Neural progenitor cell (in vitro differentiated cells): ENCODE data around the gene RSBN1L. TPM values are rescaled to one million over a fixed set of nuclear protein-coding genes. Genes with fewer than 3 reads are reported as not detected.

Experiments
- DNase-seq: peaks from one replicate; pipeline ENCODE4 v3.0.0-alpha.2; 2016; ENCODE audit warnings: low spot score
- H2AFZ ChIP-seq: fragments of 200-600 bp; sonication (generic); replicated peaks from 2 replicates; pipeline ENCODE4 v1.6.1; 2016; ENCODE audit warnings: antibody characterized with exemption
- H3F3A ChIP-seq: fragments of 200-600 bp; sonication (generic); 2 replicates; pipeline ENCODE4 v1.6.1; 2016; ENCODE audit warnings: antibody characterized with exemption, low read depth
- H3K27ac ChIP-seq: fragments of 200-600 bp; sonication (generic); 2 replicates; pipeline ENCODE4 v1.5.1; 2016; ENCODE audit warnings: mild to moderate bottlenecking
- H3K27me3 ChIP-seq: fragments of 200-600 bp; sonication (generic); 2 replicates; pipeline ENCODE4 v1.6.1; 2016; ENCODE audit warnings: mild to moderate bottlenecking, moderate library complexity
- H3K36me3 ChIP-seq: fragments of 200-600 bp; sonication (generic); 2 replicates; pipeline ENCODE4 v1.5.1; 2016
- H3K4me1 ChIP-seq: fragments of 200-600 bp; sonication (generic); 2 replicates; pipeline ENCODE4 v1.6.1; 2016; ENCODE audit warnings: mixed run types
- H3K4me2 ChIP-seq: fragments of 200-600 bp; sonication (generic); 2 replicates; pipeline ENCODE4 v1.6.1; 2016
- H3K4me3 ChIP-seq: fragments of 200-600 bp; sonication (generic); 2 replicates; pipeline ENCODE4 v1.5.1; 2016
- H3K79me2 ChIP-seq: fragments of 200-600 bp; sonication (generic); 2 replicates; pipeline ENCODE4 v1.6.1; 2016; ENCODE audit warnings: low read depth
- H3K9ac ChIP-seq: fragments of 200-600 bp; sonication (generic); 2 replicates; pipeline ENCODE4 v1.6.1; 2016
- H3K9me3 ChIP-seq: fragments of 200-600 bp; sonication (generic); 2 replicates; pipeline ENCODE4 v1.5.1; 2016; ENCODE audit warnings: low read depth
- H4K20me1 ChIP-seq: fragments of 200-600 bp; sonication (generic); 2 replicates; pipeline ENCODE4 v1.6.1; 2016; ENCODE audit warnings: low read depth
- H3K27ac Mint-ChIP-seq: 3 replicates; pipeline ENCODE4 v1.8.0; 2021; ENCODE audit warnings: mixed read lengths
- H3K27me3 Mint-ChIP-seq: 2 replicates; pipeline ENCODE4 v1.8.0; 2022; ENCODE audit warnings: low read depth, mild to moderate bottlenecking, inconsistent platforms, moderate library complexity, mixed read lengths; ENCODE audit not compliant: insufficient read depth
- H3K36me3 Mint-ChIP-seq: 3 replicates; pipeline ENCODE4 v1.8.0; 2021; ENCODE audit warnings: mixed read lengths
- H3K4me1 Mint-ChIP-seq: 3 replicates; pipeline ENCODE4 v1.8.0; 2021; ENCODE audit warnings: mixed read lengths
- H3K4me3 Mint-ChIP-seq: 3 replicates; pipeline ENCODE4 v1.8.0; 2021; ENCODE audit warnings: mild to moderate bottlenecking, moderate library complexity, mixed read lengths
- H3K9me3 Mint-ChIP-seq: 3 replicates; pipeline ENCODE4 v1.8.0; 2020; ENCODE audit warnings: mixed read lengths
- EZH2 ChIP-seq: fragments of 200-600 bp; sonication (generic); IDR thresholded peaks from 2 replicates; pipeline ENCODE4 v1.6.1; 2017; ENCODE audit warnings: antibody characterized with exemption, mild to moderate bottlenecking, moderate library complexity
- EZH2phosphoT487 ChIP-seq: fragments of 200-600 bp; sonication (generic); IDR thresholded peaks from 2 replicates; pipeline ENCODE4 v1.6.1; 2017; ENCODE audit warnings: antibody characterized with exemption
- total RNA-seq: library from RNA; depleted of rRNA; stranded (reverse); fragments of >200 nt; gene quantifications from 2 replicates; pipeline ENCODE4 v1.2.3, GENCODE V29; 2015; ENCODE audit warnings: low replicate concordance
- TF ChIP-seq, protein P1 (sequence below): fragments of 200-600 bp; sonication (generic); IDR thresholded peaks from 2 replicates; pipeline ENCODE4 v1.5.1; 2017; ENCODE audit warnings: antibody characterized with exemption, mild to moderate bottlenecking

RSBN1L gene
- total RNA-seq, 1 donor from 2014 or later = 25.0 TPM

DNA sequence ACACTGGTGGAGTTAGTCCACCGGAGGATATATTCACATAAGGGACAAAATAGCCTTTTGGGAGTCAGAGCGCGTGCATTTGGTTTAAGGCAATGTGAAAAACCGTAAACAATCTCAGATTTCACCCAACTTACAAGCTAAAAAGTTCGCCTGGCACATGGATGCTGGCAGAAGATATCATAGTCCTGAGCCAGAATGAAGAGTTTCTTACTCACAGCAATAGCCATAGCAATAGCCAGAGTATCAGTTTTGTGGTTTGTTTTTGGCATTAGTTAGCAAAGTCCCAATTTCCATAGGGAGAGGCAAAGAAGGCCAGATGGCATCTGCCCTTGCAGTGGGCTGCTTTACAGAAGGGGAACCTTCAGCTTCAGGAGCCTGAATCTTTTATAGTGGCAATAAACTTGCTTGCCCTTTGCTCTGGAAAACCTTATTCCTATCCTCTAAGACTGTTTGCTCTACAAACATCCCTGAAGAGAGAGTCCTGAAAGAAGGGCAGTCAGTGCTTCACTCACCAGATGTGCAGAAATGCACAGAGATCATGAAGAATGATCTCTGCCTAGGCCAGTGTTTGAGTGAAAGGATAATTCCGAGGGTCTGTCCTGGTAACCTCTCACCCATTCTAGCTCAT is 28.7 kb upstream of the RSBN1L start:
- peaks cover 3% of the 10 kb centered on the region for H3K36me3 Mint-ChIP-seq
- Histone ChIP-seq H3K36me3 (no peaks in the 10 kb centered on the region), H3K27me3 (no peaks in the 10 kb centered on the region), H3K9me3 (no peaks in the 10 kb centered on the region), H3K9ac (no peak overlapping the region), H3K79me2 (no peaks in the 10 kb centered on the region), H4K20me1 (no peaks in the 10 kb centered on the region), H3K27ac (peak overlapping the region; percentile 31), H2AFZ (no peak overlapping the region), H3K4me3 (no peak overlapping the region), H3K4me1 (peaks cover 14% of the 10 kb centered on the region), H3F3A (peaks cover 9% of the 10 kb centered on the region), H3K4me2 (no peak overlapping the region)
- H3K27ac Mint-ChIP-seq = no peak overlapping the region
- no peak for DNase-seq
- no peaks in the 10 kb centered on the region for H3K9me3 Mint-ChIP-seq
- peaks cover 3% of the 10 kb centered on the region for H3K4me1 Mint-ChIP-seq
- TF ChIP-seq, protein P1, sequence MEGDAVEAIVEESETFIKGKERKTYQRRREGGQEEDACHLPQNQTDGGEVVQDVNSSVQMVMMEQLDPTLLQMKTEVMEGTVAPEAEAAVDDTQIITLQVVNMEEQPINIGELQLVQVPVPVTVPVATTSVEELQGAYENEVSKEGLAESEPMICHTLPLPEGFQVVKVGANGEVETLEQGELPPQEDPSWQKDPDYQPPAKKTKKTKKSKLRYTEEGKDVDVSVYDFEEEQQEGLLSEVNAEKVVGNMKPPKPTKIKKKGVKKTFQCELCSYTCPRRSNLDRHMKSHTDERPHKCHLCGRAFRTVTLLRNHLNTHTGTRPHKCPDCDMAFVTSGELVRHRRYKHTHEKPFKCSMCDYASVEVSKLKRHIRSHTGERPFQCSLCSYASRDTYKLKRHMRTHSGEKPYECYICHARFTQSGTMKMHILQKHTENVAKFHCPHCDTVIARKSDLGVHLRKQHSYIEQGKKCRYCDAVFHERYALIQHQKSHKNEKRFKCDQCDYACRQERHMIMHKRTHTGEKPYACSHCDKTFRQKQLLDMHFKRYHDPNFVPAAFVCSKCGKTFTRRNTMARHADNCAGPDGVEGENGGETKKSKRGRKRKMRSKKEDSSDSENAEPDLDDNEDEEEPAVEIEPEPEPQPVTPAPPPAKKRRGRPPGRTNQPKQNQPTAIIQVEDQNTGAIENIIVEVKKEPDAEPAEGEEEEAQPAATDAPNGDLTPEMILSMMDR = no peak
- TF ChIP-seq EZH2 = no peak
- TF ChIP-seq EZH2phosphoT487 = no peak
- H3K4me3 Mint-ChIP-seq = no peak overlapping the region
- no peaks in the 10 kb centered on the region for H3K27me3 Mint-ChIP-seq

DNA sequence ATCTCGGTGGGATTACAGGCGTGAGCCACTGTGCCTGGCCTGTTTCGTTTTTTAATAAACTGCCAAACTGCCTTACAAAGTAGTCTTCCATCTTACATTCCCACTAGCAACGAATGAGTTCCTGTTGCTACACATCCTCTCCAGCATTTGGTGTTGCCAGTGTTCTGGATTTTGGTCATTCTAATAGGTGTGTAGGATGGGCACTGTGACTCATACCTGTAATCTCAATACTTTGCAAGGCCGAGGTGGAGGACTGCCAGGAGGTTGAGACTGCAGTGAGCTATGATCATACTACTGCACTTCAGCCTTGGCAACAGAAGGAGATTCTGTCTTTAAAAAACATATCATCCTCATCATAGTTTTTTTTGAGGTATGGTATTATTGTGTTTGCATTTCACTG is 21.4 kb upstream of the RSBN1L start:
- H3K36me3 Mint-ChIP-seq = peaks cover 8% of the 10 kb centered on the region
- H3K4me1 ChIP-seq = no peaks in the 10 kb centered on the region
- no peak overlapping the region for H3K27ac Mint-ChIP-seq

DNA sequence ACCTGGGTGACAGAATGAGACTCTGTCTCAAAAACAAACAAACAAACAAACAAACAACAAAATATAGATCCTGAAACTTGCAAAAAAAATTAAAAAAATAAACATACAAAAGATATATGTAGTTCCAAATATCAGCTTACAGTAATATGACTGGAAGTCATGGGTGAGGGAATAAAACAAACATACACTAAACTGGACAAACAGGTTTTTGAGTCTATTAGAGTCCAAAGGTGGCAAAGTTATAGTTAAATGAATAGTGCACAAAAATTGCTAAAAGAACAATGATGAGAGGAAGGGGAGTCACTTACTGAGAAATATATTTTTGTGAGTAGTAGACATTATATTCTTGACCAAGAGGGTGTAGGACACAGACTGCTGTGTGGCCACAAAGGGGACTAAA is 16.7 kb upstream of the RSBN1L start:
- no peak overlapping the region for H3K4me3 Mint-ChIP-seq
- no peaks in the 10 kb centered on the region for H3K27me3 ChIP-seq
- no peak overlapping the region for H3K27ac ChIP-seq
- no peak overlapping the region for H2AFZ ChIP-seq
- H3K4me1 ChIP-seq = peaks cover 4% of the 10 kb centered on the region
- no peak for DNase-seq
- H3K27me3 Mint-ChIP-seq = no peaks in the 10 kb centered on the region
- peaks cover 23% of the 10 kb centered on the region for H3K36me3 Mint-ChIP-seq
- H4K20me1 ChIP-seq = no peaks in the 10 kb centered on the region
- TF ChIP-seq, protein P1 = no peak
- H3K9ac ChIP-seq = no peak overlapping the region
- no peaks in the 10 kb centered on the region for H3K36me3 ChIP-seq
- no peaks in the 10 kb centered on the region for H3F3A ChIP-seq
- H3K9me3 ChIP-seq = no peaks in the 10 kb centered on the region
- peaks cover 7% of the 10 kb centered on the region for H3K4me1 Mint-ChIP-seq
- H3K4me3 ChIP-seq = no peak overlapping the region
- no peak overlapping the region for H3K27ac Mint-ChIP-seq
- no peaks in the 10 kb centered on the region for H3K79me2 ChIP-seq
- no peaks in the 10 kb centered on the region for H3K9me3 Mint-ChIP-seq
- H3K4me2 ChIP-seq = no peak overlapping the region

More for the DNA sequence above, 21.4 kb upstream of the RSBN1L start:
- Histone ChIP-seq H3F3A (no peaks in the 10 kb centered on the region), H3K36me3 (no peaks in the 10 kb centered on the region), H3K27ac (no peak overlapping the region), H3K9ac (no peak overlapping the region), H4K20me1 (no peaks in the 10 kb centered on the region), H3K79me2 (no peaks in the 10 kb centered on the region), H3K27me3 (no peaks in the 10 kb centered on the region), H2AFZ (no peak overlapping the region), H3K4me2 (no peak overlapping the region), H3K4me3 (no peak overlapping the region), H3K9me3 (no peaks in the 10 kb centered on the region)
- H3K4me1 Mint-ChIP-seq = no peaks in the 10 kb centered on the region
- H3K4me3 Mint-ChIP-seq = no peak overlapping the region
- DNase-seq = no peak
- TF ChIP-seq EZH2 (no peak), EZH2phosphoT487 (no peak)
- TF ChIP-seq, protein P1 = no peak
- no peaks in the 10 kb centered on the region for H3K9me3 Mint-ChIP-seq
- no peaks in the 10 kb centered on the region for H3K27me3 Mint-ChIP-seq
